Measurements from ENCODE around the gene FBXO28. TPM values are rescaled to one million over a fixed set of nuclear protein-coding genes. Genes with fewer than 3 reads are reported as not detected.
"Not testable (repeated sequence)": the region's sequence is repeated elsewhere in the genome, so short reads cannot be mapped to it uniquely, and the experiment has no call there.

FBXO28 gene, protein sequence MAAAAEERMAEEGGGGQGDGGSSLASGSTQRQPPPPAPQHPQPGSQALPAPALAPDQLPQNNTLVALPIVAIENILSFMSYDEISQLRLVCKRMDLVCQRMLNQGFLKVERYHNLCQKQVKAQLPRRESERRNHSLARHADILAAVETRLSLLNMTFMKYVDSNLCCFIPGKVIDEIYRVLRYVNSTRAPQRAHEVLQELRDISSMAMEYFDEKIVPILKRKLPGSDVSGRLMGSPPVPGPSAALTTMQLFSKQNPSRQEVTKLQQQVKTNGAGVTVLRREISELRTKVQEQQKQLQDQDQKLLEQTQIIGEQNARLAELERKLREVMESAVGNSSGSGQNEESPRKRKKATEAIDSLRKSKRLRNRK
- 18.3 TPM for polyA plus RNA-seq (2013, experiment 1 of 2; ENCODE audit: insufficient read length)
- 19.1 TPM for polyA plus RNA-seq (2013, experiment 2 of 2; ENCODE audit: insufficient read length)

DNA sequence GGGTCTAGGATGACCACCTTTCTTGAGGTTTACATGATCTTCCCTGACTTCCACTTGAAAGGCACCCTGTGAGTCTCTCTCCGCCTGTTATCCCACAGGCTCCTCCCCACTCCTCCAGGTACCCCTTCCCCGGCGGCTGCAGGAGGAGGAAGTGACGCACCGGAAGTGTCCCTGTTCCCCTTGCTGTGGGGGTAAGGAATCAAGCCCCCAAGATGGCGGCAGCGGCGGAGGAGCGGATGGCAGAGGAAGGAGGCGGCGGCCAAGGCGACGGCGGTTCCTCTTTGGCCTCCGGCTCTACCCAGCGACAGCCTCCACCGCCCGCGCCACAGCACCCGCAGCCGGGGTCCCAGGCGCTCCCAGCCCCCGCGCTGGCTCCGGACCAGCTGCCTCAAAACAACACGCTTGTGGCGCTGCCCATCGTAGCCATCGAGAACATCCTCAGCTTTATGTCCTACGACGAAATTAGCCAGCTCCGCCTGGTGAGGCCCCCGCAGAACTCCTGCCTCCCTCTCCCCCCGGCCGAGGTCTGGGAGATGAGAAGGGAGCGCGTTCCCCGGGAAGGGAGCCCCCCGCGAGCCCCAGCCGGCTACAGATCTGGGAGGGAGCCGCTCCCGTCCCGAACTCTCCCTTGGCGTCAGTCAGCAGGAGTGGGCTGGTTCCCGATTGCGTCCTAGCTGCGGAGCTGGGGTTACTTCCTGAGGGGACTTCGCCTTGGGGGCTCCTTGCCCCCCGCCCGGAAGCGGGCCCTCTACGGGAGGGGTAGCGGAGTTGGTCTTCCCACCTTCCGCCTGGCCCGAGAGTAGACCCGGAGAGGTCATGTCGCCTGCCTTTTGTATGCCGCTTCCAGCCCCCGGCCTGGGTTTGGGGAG lies at the start of gene FBXO28:
TSS of gene FBXO28 (plus strand) at position 194 of the 869 bp plus-strand sequence. CDS start at position 213, 19 bp downstream.
- peak; percentile 95 for DNase-seq

DNA sequence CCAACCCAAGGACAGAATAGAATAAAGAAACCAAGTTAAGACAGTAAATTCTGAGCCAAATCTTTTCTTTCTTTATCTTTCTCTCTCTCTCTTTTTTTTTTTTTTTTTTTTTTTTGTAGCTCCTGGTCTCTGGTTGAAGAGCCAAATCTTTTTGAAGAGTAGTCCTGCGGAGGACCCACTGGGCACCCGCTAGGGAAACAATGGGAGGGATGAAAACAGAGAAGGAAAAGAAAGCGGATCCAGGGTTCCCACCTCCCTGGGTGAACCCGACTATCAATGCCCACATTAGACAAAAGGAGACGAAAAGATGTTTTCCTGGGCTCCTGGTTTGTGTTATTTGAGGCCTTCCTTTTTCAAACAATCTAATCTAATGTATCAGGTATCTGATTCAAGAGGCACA lies 49.8 kb upstream of the FBXO28 start:
- DNase-seq, result no peak

DNA sequence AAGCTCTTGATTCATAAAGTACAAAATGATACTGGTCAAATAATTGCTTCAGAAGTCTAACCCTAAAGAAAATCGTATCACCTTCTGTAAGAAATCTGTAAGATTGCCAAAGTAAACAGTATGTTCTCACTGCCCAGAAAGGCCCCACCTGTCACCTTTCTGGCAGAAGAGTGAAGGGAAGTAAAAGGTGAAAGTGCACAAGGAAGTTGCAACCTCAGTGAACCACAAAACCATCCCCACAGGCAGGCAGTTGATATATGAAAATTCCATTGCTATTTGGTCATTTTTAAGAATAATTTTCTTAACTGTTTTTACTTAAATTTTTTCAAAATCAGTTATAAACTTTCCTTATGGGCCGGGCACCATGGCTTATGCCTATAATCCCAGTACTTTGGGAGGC lies 48.5 kb upstream of the FBXO28 start:
- peak; percentile 45 for DNase-seq

DNA sequence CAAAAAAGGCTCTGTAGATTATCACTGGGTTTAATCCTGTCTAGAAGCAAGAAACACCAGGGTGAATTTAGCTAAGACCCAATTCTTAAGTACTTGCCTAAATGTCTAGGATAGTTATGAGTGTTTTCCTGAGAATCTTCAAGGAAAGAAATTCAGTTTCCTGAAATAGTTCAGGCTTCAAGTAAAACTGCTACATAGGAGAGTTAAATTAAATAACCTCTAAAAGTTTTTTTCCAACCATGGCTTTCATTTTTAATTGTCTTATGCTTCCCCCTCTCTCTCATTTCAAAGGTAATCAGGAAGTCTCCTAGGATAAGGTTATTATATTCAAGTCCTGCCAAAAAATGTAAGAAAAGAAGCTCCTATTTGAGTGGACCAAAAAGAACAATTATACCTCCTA lies 46.7 kb upstream of the FBXO28 start:
- DNase-seq, result no peak

DNA sequence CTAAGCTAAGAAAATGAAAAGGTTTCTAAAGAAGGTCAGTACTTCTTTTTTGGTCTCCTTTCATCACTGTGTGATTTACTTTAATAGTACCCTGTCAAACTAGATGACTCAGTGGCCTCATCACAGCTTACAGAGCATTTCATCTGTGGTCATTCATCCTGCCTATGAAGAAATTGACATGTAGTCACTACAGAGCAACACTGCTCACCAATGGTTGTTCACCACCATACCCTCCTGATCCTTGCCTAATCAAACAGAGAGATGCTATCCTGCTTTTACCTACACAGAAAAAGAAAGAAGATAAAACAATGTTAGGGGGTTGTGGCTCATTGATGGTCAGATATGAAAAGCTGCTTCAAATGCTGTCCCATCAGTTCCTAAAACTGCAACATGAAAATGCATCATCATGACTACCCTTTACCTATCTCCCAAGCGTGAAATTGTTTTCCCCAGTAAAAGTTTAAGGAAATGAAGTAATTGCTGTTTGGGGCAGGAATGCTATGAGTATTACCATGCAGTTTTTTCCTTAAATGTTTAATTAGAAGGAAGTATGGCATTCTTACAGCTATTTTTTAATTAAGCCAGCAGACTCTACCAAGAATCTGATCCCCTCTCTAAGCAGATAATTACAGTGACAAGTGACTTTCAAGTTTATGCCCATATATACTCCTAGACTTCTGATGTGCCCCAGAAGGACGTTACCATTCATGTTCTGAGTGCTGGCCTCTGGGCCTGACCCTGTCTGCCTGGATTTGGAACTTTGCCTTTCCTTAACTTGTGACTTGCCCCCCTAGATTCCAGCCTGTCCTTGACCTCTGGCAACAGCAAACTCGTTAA lies 46.1 kb upstream of the FBXO28 start:
- peak; percentile 61 for DNase-seq

DNA sequence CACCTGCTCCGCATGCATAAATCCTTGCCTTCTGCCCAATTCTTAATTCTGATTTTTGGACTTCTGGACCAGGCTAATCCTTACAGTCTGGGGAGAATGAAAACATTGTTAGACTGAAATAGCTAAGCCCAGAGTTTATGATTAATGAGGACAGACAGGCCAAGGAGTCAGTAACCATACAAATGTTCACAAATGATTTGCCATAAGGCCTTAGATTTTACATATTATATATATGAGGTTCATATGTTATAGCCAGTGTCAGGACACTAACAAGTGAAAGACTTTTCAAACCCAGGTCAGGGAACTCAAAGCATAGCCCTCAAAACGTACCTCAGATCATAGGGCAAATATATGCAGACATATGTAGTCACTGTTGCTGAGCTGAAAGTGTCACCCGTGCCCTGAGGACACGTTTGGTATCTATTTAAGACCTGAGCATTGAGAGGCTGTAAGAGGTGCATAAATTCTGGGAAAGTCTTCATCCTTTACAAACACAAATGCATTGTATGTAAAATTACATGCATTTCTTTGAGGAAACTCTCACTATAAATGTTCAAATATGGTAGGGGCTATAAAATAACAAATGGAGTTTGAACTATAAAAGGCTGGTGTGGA lies 45.3 kb upstream of the FBXO28 start:
- DNase-seq, result no peak

DNA sequence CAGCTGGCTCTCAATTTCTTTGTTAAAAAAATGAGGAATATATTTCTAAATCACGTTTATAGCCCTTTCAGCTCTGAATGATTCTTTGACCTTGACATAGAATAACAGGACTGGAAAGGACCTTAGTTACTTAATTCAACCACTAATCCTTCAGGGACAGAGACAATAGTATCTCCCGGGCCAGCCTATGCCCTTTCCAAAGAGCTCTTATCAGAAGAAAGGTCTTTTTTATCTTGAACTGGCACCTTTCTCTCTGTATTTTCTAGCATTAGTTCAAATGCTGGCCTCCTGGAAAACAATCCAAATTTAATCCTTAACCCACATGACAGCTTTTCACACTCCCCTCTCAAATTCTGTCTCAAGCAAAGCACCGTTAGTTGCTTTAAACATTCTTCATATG lies 44.8 kb upstream of the FBXO28 start:
- DNase-seq, result no peak

DNA sequence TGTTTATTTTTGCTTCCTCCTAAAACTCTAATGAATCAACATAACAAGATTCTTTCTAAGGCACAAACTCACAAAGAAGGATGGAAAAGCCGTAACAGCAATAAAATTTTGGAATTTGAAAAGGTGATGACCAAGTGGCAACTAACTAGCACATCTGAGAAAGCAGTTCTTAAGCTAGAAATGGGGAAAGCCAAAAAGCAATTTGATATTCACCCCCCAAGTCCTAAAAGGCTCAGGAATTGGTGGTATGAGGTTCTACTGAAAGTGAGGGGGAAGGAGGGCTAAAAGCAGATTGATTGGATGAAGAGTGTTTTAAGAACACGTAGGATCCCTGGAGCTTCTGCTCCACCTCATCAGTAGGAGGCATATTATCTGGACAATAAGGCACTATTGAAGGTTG lies 43.4 kb upstream of the FBXO28 start:
- no peak for DNase-seq

DNA sequence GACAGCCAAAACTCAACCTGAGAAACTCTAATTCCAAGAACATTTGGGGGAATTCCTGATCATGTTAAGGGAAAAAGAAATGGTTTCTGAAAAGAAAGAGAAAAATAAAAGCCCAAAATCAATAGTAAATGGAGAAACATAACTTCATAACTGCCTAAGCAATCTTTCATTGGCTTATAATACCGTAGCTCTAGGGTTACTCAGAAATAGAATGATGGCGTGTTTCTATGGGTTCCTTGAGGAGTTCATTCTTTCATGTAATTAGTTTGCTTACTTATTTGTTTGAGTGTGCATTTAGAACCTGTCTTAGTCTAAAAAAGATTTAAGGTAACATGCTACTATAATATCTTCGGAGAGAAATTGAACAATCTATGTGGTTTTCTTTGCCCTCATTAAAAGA lies 37.5 kb upstream of the FBXO28 start:
- DNase-seq, result no peak

DNA sequence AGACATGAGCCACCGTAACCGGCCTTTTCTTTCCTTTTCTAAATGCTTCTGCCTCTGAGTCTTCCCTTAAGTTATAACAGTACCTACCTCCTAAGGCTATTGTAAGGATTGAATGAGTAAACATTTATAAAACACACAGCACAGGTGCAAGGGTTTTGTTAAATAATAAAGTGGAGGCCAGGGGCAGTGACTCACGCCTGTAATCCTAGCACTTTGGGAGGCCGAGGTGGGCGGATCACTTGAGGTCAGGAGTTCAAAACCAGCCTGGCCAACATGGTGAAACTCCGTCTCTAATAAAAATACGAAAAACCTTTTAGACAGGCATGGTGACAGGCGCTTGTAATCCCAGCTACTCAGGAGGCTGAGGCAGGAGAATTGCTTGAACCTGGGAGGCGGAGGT lies 34.3 kb upstream of the FBXO28 start:
- DNase-seq, result not testable (repeated sequence)

DNA sequence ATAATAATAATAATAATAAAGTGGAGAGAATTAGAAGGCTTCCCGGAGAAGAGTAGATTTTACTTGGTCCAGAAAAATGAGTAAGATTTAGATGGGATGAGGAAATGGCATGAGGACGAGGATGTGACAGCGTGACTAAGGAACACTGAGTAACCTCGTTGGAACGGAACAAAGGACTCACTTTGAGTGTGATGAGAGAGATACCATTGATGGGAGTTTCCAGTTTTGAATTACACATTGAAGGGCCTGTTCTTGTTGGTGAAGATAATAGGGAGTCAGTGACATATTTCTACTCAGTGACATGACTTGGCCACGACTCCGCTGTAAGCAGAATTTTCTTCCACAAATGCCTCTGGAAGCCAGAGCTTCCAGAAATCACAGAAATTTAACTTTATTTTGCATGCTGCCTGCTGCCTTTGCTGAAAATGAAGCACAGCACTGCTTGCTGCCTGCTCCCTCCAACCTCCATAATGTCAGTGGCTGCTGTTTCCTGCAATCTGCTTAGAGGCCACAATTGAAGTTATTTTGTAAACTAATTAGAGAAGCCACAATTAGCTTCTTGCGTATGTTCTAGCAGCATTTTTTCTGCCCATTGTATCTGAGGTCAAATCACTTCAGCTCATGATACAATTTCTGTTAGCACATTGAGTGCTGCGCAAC lies 33.7 kb upstream of the FBXO28 start:
- peak; percentile 46 for DNase-seq

DNA sequence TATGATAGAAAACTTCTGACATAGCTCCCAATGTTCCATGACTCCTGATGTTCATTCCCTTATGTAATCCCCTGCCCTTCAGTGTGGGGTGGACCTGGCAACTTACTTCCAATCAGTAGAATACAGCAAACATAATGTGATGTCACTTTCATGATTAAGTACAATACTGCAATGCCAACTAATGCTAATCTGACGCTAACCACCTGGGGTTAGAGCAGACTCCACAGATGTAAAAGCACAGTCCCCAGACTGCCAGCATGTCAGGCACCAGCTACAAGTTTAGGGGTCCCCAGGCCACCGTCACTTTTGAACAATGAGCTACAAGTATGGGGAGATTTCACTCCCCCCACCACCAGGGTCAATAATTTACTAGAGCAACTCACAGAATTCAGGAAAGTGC lies 32.3 kb upstream of the FBXO28 start:
- no peak for DNase-seq

DNA sequence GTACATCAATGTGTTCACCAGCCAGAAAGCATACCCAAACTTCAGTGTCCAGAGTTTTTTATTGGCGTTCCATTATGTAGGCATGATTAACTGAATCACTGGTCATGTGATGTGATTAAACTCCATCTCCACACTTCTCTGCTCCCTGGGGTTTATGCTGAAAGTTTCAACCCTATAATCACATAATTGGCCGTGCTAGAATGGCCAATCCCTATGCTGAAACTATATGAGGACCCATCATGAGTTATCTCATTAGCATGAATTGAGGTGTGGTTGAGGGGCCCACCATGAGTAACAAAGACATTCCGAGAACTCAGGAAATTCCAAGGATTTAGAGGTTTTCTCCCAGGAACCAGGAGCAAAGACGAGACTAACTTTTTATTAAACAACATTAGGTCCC lies 31.8 kb upstream of the FBXO28 start:
- peak; percentile 62 for DNase-seq

DNA sequence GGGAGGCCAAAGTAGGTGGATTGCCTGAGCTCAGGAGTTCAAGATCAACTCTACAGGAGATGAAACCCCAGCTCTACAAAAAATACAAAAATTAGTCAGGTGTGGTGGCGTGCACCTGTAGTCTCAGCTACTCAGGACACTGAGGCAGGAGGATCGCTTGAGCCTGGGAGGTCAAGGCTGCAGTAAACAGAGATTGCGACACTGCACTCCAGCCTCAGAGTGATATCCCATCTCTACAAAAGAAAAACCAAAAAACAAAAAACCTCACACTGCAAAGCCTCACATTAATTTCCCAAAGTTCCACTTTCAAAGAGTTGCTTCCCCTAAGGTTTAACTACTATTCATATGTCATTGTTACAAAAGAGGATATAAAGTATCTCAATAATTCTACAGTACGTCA lies 29.0 kb upstream of the FBXO28 start:
- DNase-seq, result no peak

DNA sequence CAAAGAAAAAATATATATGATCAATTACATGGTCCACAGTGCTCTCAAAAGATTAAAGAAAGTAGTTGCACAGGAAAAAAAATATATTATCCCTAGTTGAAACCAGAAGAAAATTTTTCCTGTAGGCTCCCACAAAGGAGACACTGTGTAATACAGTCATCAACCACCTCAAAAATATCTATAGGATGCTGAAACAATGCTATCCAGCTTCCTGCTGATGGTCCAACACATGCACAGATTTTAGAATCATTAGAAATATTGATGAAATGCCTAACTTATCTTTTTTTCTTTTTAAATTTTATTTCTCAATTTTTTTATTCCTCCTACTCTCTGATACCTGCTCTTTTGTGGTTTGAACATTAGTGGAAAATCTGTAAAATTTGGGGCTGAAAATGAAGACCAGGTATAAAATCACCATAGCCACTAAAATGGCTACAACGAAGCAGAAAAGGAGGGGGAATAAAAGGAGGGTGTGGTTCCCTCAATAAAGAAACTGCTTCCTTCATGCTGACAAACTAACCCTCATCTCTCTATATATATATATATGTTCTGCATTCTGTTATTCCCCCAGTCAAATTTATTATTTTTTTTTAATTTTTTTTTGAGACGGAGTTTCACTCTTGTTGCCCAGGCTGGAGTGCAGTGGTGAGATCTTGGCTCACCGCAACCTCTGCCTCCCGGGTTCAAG lies 28.3 kb upstream of the FBXO28 start:
- DNase-seq, result no peak

DNA sequence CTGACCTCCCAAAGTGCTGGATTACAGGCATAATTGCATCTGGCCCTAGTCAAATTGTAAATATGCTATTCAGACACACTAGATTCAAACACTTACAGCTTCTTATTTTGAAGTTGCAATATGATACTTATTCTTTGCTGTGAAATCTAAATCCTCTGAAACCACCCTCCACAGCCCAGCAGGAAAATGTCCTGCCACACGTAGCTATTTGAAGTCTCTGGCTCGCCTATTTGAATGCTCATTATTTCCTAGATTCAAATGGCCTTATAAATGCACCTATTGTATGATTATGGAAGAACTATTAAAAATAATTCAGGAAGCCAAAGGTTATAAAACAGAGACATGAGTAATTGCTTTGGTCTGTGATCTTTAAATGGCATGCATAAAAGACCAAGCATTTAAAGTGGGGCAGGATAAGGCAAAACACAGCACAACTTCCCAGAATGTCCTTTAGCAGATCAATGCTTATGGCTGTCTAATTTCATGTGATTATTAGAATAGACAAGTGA lies 26.6 kb upstream of the FBXO28 start:
- no peak for DNase-seq

DNA sequence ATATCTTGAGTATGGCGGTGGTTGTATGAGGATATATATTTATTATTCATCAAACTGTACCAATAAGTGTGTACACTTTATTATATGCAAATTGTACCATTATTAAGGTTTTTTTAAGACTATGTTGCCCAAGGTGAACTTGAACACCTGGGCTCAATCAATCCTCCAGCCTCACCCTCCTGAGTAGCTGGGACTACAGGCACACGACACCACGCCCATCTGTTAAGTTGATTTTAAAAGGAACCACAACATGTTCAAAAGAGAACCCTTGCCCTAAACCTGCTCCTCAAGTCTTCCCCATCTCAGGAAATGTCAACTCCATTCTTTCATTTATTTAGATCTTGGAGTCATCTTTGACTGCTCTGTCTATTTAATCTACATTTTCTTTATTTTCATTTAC lies 24.3 kb upstream of the FBXO28 start:
- no peak for DNase-seq

DNA sequence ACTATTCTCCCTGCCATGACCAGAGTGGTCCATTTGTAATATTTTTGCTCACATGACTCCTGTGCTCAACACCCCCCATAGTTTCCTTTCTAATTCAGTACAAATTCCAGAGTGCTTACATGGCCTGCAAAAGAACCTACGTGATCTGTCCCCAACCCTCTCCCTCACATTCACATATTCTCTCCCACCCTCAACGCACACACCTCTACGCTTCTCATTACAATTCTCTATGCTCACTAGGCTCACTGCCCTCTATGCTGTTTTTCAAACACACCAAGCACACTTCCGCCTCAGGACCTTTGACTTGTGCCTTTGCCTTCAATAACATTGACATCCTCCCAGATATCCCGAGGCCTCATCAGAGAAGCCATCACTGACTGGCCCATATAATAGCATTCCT lies 23.8 kb upstream of the FBXO28 start:
- no peak for DNase-seq

DNA sequence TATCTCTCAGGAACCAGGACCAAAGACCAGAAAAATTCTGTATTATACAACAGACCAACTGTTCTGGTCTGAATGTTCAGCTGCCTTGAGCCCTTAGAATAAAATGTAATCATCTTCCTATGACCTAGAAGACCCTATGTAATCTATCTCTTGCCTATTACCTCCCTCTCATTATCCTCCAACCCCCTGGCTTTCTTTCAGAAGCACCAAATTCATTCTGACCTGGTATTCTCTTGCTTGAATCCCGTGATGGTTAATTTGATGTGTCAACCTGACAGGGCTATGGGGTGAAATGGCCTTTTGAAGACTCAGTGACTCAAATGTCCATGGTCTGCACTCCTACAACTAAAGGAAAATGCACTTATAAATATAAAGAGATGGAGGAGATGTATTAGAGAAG lies 21.8 kb upstream of the FBXO28 start:
- no peak for DNase-seq

DNA sequence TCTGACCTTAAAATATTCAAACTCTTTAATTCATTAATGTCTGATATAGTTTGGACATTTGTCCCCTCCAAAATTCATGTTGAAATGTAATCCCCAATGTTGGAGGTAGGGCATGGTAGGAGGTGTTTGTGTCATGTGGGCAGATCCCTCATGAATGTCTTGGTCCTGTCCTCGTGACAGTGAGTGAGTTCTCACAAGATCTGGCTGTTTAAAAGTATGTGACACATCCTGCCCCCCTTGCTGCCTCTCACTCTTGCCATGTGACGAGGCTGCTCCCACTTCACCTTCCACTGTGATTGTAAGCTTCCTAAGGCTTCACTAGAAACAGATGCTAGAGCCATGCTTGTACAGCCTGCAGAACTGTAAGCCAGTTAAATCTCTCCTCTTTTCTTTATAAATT lies 21.3 kb upstream of the FBXO28 start:
- no peak for DNase-seq

DNA sequence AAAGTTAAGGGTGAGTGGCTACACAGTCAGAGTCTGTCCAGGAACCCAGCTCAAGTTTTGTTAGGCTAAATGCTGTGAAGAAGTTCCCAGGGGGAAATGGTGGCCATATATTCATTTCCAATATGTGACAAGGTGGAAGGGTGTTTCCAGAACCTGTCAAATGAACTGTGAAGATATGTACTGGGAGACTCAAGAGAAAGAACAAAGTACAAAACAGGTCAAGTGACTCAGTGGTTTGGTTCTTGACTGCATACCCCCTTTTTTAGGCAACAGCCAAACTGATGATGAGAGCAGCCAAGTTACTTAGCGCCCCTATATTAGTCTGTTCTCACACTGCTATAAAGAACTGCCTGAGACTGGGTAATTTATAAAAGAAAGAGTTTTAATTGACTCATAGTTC lies 18.6 kb upstream of the FBXO28 start:
- DNase-seq, result no peak

All from fibroblast of skin of scalp (primary cell).